ENCODE measurements around the gene GRK4.

Gene GRK4

DNA sequence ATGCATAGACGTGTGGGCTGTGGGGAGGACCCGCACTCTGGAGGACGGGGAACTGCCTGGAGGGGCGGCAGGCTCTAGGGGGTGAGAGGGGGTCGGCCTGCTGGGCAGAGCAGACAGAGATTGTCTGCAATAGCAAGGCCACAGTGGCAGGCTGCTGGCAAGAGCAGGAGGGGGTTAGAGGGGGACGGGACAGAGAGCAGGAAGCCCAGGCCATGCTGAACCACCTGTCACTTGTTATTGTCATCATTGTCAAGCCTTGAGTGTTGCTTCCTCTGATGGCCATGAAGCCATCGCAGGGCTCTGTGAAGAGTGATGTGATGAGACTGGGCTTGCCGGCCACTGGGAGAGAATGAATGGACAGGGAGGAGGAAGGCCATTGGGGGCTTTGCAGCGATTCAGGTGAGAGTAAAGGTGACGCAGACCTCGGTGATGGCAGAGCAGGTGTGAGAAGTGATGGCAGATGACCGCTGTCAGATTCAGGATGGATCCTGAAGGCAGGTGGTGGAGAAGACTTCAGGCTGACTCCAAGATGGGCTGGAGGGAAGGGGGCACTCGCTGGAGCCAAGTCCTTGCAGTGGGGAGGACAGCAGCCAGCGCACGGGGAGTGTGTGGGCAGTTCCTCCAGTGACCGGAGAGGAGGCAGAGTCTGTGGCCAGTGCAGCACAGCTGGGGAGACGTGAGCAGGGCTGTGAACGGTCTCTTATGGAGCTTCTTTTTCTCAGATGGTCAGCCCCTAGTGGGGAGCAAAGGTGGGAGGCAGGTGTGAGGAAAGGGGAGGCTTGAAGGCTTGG is 67.4 kb downstream of the GRK4 start:
- H3K9ac ChIP-seq, result no peak overlapping the region
- no peak overlapping the region for H3K4me2 ChIP-seq (ENCODE audit: low read length)
- no peak overlapping the region for H3K4me3 ChIP-seq (ENCODE audit: low read depth, low read length)
- no peaks in the 10 kb centered on the region for H3K9me3 ChIP-seq (ENCODE audit: control insufficient read depth, low read length)
- H2AFZ ChIP-seq, result no peak overlapping the region
- no peaks in the 10 kb centered on the region for H3K36me3 ChIP-seq (ENCODE audit: control insufficient read depth, insufficient read depth, low read length)
- no peak overlapping the region for H3K27ac ChIP-seq
- H3K4me1 ChIP-seq, result no peaks in the 10 kb centered on the region
- TF ChIP-seq, protein P1, sequence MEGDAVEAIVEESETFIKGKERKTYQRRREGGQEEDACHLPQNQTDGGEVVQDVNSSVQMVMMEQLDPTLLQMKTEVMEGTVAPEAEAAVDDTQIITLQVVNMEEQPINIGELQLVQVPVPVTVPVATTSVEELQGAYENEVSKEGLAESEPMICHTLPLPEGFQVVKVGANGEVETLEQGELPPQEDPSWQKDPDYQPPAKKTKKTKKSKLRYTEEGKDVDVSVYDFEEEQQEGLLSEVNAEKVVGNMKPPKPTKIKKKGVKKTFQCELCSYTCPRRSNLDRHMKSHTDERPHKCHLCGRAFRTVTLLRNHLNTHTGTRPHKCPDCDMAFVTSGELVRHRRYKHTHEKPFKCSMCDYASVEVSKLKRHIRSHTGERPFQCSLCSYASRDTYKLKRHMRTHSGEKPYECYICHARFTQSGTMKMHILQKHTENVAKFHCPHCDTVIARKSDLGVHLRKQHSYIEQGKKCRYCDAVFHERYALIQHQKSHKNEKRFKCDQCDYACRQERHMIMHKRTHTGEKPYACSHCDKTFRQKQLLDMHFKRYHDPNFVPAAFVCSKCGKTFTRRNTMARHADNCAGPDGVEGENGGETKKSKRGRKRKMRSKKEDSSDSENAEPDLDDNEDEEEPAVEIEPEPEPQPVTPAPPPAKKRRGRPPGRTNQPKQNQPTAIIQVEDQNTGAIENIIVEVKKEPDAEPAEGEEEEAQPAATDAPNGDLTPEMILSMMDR (IDR thresholded peaks at IDR 0.05), result no peak
- no peaks in the 10 kb centered on the region for H3K27me3 ChIP-seq (ENCODE audit: control insufficient read depth, insufficient read depth, low read length)
- H3K79me2 ChIP-seq, result no peaks in the 10 kb centered on the region

DNA sequence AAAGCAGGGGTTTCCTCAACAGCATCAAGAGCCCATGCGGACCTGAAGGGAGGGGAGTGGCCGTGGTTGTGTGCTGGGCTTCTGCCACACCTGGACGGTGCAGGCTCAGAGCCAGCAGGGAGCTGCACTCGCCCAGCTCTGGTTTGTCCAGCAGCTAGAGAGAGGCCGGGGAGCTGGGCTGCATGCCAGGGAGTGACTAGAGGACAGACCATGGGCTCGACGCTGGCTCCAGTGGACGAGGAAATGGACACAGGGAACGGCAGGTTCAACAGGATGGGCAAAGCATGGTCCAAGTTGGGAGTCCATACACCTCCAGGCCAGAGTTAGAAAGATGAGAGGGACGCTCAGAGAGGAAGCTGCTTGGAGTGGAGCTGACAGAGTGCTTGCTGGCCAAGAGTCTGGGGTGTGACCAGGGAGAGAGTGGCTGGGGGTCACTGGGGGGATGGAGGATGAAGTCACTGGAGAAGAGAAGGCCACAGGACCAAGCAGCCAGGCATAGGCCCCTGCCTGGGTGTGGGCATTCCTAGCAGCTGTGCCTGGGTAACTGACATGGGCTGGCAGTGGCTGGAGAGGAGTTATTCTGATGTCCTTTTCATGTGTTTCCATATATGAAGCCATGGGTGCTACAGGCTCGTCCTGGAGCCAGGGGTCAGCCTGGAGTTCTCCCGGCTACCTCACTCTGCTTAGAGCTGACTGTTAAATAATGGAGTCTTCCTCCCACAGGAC is 68.1 kb downstream of the GRK4 start:
- H3K79me2 ChIP-seq, result no peaks in the 10 kb centered on the region
- no peak overlapping the region for H3K9ac ChIP-seq
- no peak overlapping the region for H3K27ac ChIP-seq
- no peak overlapping the region for H3K4me2 ChIP-seq (ENCODE audit: low read length)
- no peaks in the 10 kb centered on the region for H3K36me3 ChIP-seq (ENCODE audit: control insufficient read depth, insufficient read depth, low read length)
- no peak overlapping the region for H2AFZ ChIP-seq
- H3K27me3 ChIP-seq (ENCODE audit: control insufficient read depth, insufficient read depth, low read length), result no peaks in the 10 kb centered on the region
- no peak overlapping the region for H3K4me3 ChIP-seq (ENCODE audit: low read depth, low read length)
- no peaks in the 10 kb centered on the region for H3K4me1 ChIP-seq
- TF ChIP-seq, protein P1 (IDR thresholded peaks at IDR 0.05), result no peak
- H3K9me3 ChIP-seq (ENCODE audit: control insufficient read depth, low read length), result no peaks in the 10 kb centered on the region

DNA sequence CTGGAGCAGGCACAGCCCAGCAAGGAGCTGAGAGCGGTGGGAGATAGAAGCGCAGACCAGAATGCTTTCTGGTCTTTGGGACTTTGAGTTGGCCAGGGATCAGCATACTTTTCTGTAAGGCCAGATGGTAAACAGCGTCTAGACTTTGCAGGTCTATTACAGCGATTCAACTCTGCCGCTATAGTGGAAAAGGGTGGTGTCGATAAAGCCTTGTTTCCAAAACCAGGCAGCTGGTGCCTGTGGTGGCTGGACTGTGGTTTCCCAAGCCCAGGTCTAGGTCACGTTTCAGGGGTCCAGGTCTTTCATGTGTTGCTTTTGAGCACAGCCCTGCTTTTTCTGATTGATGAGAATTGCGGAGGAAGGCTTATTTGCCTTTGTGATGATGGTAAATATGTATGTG is 70.9 kb downstream of the GRK4 start:
- Histone ChIP-seq H3K27ac (no peak overlapping the region), H3K27me3 (ENCODE audit: control insufficient read depth, insufficient read depth, low read length) (no peaks in the 10 kb centered on the region), H3K9me3 (ENCODE audit: control insufficient read depth, low read length) (no peaks in the 10 kb centered on the region), H3K4me2 (ENCODE audit: low read length) (no peak overlapping the region), H3K4me3 (ENCODE audit: low read depth, low read length) (no peak overlapping the region), H3K9ac (no peak overlapping the region), H3K36me3 (ENCODE audit: control insufficient read depth, insufficient read depth, low read length) (no peaks in the 10 kb centered on the region), H2AFZ (no peak overlapping the region), H3K4me1 (no peaks in the 10 kb centered on the region), H3K79me2 (no peaks in the 10 kb centered on the region)
- TF ChIP-seq, protein P1 (IDR thresholded peaks at IDR 0.05), result no peak

DNA sequence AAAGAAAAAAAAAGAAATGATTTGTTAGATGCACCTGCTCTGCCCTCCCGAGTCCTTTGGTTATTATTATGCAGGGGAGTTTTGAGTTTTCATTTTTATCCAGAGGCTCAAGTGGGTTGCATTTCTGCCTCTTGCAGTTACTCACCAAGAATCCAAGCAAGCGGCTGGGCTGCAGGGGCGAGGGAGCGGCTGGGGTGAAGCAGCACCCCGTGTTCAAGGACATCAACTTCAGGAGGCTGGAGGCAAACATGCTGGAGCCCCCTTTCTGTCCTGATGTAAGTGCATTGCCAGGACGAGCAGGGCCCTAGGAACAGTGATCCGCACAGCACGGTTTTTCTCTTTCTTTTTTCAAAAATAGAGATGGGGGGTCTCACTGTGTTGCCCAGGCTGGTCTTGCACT is 71.9 kb downstream of the GRK4 start:
- TF ChIP-seq, protein P1 (IDR thresholded peaks at IDR 0.05), result no peak
- no peak overlapping the region for H3K4me2 ChIP-seq (ENCODE audit: low read length)
- H3K36me3 ChIP-seq (ENCODE audit: control insufficient read depth, insufficient read depth, low read length), result no peaks in the 10 kb centered on the region
- no peaks in the 10 kb centered on the region for H3K9me3 ChIP-seq (ENCODE audit: control insufficient read depth, low read length)
- H3K4me3 ChIP-seq (ENCODE audit: low read depth, low read length), result no peak overlapping the region
- H3K79me2 ChIP-seq, result no peaks in the 10 kb centered on the region
- H3K4me1 ChIP-seq, result no peaks in the 10 kb centered on the region
- H3K27me3 ChIP-seq (ENCODE audit: control insufficient read depth, insufficient read depth, low read length), result no peaks in the 10 kb centered on the region
- H3K9ac ChIP-seq, result no peak overlapping the region
- H3K27ac ChIP-seq, result no peak overlapping the region
- no peak overlapping the region for H2AFZ ChIP-seq
